MCF 10A (cell line): ENCODE results near the gene MYO7B. TPM values are rescaled to one million over a fixed set of nuclear protein-coding genes. Genes with fewer than 3 reads are reported as not detected.

Experiments used
- BruUV-seq: library from RNA; stranded (reverse); fragments of 400-500 nt; replicated peaks from 2 replicates; lab custom pipeline; 2021; lab: Mats Ljungman, UMichigan
- CTCF ChIA-PET: fragments of 300-600 bp; sonication (Branson Sonifier 250); formaldehyde crosslinking; extraction: SDS; loops from one replicate; lab custom pipeline; 2021; ENCODE audit warnings: antibody characterized with exemption, inconsistent platforms; lab: Yijun Ruan, JAX
- POLR2A ChIA-PET: fragments of 300-600, 350-650 bp; sonication (Branson Sonifier 250); formaldehyde crosslinking; extraction: SDS; loops from one replicate; lab custom pipeline; 2020; ENCODE audit warnings: antibody characterized with exemption, inconsistent platforms; lab: Yijun Ruan, JAX
- DNase-seq: peaks from one replicate; pipeline ENCODE4 v3.0.0-alpha.2; 2018; ENCODE audit not compliant: unreplicated experiment
- H3K27ac Mint-ChIP-seq: one replicate; pipeline ENCODE4 v1.8.0; 2022; ENCODE audit warnings: mild to moderate bottlenecking, low read depth, mixed read lengths; ENCODE audit not compliant: unreplicated experiment
- H3K27me3 Mint-ChIP-seq: one replicate; pipeline ENCODE4 v1.8.0; 2022; ENCODE audit warnings: mixed read lengths; ENCODE audit not compliant: insufficient read depth, unreplicated experiment
- H3K36me3 Mint-ChIP-seq: one replicate; pipeline ENCODE4 v1.8.0; 2022; ENCODE audit warnings: mild to moderate bottlenecking, moderate library complexity, mixed read lengths; ENCODE audit not compliant: insufficient read depth, unreplicated experiment
- H3K4me1 Mint-ChIP-seq: one replicate; pipeline ENCODE4 v1.8.0; 2022; ENCODE audit warnings: mixed read lengths; ENCODE audit not compliant: insufficient read depth, unreplicated experiment
- H3K4me3 Mint-ChIP-seq: one replicate; pipeline ENCODE4 v1.8.0; 2022; ENCODE audit warnings: mild to moderate bottlenecking, moderate library complexity, mixed read lengths; ENCODE audit not compliant: unreplicated experiment
- H3K9me3 Mint-ChIP-seq: one replicate; pipeline ENCODE4 v1.8.0; 2022; ENCODE audit warnings: mixed read lengths; ENCODE audit not compliant: unreplicated experiment
- intact Hi-C: fragments of 100-400 bp; cut with micrococcal nuclease; formaldehyde crosslinking; loops from 2 replicates; pipeline ENCODE4 v1.14.1; 2022
- total RNA-seq: library from RNA; stranded (reverse); gene quantifications from 2 replicates; pipeline ENCODE4 v1.2.3, GENCODE V29; 2022
- TF ChIP-seq, protein P1 (sequence below): fragments of 200-600 bp; IDR thresholded peaks from one replicate; pipeline ENCODE4 v1.8.0; 2022; ENCODE audit warnings: antibody characterized with exemption, mild to moderate bottlenecking; ENCODE audit not compliant: unreplicated experiment

MYO7B gene
- total RNA-seq, 1 experiment from 2014 or later = not detected

- ChIA-PET POLR2A (no interaction called here), CTCF (no interaction called here)
- H3K27me3 Mint-ChIP-seq = peaks cover 53% of the 10 kb centered on the region
- H3K36me3 Mint-ChIP-seq = no peaks in the 10 kb centered on the region
- no peak overlapping the region for H3K4me3 Mint-ChIP-seq
- DNase-seq = no peak
- BruUV-seq = no TSS peak
- H3K27ac Mint-ChIP-seq = no peak overlapping the region
- intact Hi-C loops = no loop called here
- no peaks in the 10 kb centered on the region for H3K4me1 Mint-ChIP-seq
- H3K9me3 Mint-ChIP-seq = no peaks in the 10 kb centered on the region
- TF ChIP-seq, protein P1, sequence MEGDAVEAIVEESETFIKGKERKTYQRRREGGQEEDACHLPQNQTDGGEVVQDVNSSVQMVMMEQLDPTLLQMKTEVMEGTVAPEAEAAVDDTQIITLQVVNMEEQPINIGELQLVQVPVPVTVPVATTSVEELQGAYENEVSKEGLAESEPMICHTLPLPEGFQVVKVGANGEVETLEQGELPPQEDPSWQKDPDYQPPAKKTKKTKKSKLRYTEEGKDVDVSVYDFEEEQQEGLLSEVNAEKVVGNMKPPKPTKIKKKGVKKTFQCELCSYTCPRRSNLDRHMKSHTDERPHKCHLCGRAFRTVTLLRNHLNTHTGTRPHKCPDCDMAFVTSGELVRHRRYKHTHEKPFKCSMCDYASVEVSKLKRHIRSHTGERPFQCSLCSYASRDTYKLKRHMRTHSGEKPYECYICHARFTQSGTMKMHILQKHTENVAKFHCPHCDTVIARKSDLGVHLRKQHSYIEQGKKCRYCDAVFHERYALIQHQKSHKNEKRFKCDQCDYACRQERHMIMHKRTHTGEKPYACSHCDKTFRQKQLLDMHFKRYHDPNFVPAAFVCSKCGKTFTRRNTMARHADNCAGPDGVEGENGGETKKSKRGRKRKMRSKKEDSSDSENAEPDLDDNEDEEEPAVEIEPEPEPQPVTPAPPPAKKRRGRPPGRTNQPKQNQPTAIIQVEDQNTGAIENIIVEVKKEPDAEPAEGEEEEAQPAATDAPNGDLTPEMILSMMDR = no peak
Observed at GRCh38 chr2:127670055-127670956, 134.8 kb downstream of the MYO7B start.

- POLR2A ChIA-PET = no interaction called here
- BruUV-seq = no TSS peak
- Mint-ChIP-seq H3K9me3 (no peaks in the 10 kb centered on the region), H3K4me1 (no peaks in the 10 kb centered on the region), H3K27me3 (peaks cover 51% of the 10 kb centered on the region), H3K36me3 (no peaks in the 10 kb centered on the region), H3K27ac (no peak overlapping the region), H3K4me3 (no peak overlapping the region)
- intact Hi-C loops = no loop called here
- TF ChIP-seq, protein P1 = no peak
- CTCF ChIA-PET = no interaction called here
- no peak for DNase-seq
Observed at GRCh38 chr2:127670957-127671290, 135.4 kb downstream of the MYO7B start.

DNA sequence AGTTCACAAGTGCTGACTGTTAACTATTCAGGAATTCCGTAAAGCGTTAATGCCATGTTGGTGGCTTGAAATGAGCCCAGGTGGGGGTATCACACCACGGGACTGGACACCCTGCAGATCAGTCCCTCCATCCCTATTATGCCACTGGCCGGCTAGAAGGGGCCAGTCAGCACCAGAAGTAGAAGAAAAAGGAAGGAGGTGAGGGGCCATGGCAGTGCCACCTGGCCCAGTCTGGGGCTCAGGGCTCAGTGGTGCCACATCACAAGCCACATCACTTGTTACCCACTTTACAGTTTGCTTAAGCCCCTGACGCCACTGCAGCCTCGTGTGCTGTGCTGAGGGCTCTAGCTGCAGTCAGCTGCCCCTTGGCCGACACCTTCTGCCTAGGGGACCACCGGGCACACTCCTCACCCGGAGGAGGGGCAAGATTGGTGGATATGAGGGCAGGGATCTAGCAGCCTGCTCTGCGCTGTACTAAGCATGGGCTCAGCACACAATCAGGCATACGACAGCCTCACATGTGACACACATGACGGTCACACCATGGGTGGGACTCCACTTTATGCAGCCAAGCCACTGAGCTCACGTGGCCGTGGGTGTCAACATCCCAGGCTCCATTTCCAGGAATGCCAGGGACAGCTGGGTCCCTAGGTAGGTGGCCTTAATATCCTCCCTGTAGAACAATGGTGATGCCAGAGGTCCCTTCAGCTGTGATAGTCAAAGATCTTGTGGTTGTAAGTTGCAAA lies 136.2 kb downstream of the MYO7B start:
- no TSS peak for BruUV-seq
- Mint-ChIP-seq H3K4me1 (no peaks in the 10 kb centered on the region), H3K4me3 (no peak overlapping the region), H3K27me3 (peaks cover 51% of the 10 kb centered on the region), H3K9me3 (no peaks in the 10 kb centered on the region), H3K27ac (no peak overlapping the region), H3K36me3 (no peaks in the 10 kb centered on the region)
- no peak for DNase-seq
- intact Hi-C loops = no loop called here
- ChIA-PET CTCF (no interaction called here), POLR2A (no interaction called here)
- TF ChIP-seq, protein P1 = no peak
